Natural killer cell (primary cell): ENCODE results near the gene LPAR3. TPM values are rescaled to one million over a fixed set of nuclear protein-coding genes. Genes with fewer than 3 reads are reported as not detected.

ENCODE experiments used
- ATAC-seq, 3 donors: fragments of 150-1000 bp in 2 of 3; fragments of 200-7000 bp in 1 of 3; cut with Tn5 transposase; 1 replicate in 1 of 3; 2 replicates in 2 of 3; pipeline ENCODE4 v1.10.0; 2021; ENCODE audit warnings: mild to moderate bottlenecking in 2 of 3, moderate library complexity in 2 of 3
- DNase-seq, 2 donors: peaks; one replicate each; pipeline versions ENCODE4 v3.0.0 to v3.0.0-alpha.2; 2013 to 2021; ENCODE audit warnings: mixed read lengths in 1 of 2
- H3K27ac ChIP-seq: one replicate; pipeline ENCODE4 v1.5.1; 2013; ENCODE audit warnings: mild to moderate bottlenecking, low read length
- H3K27me3 ChIP-seq: one replicate; pipeline ENCODE4 v1.6.1; 2013; ENCODE audit warnings: low read length; ENCODE audit not compliant: control insufficient read depth, insufficient read depth
- H3K36me3 ChIP-seq: one replicate; pipeline ENCODE4 v1.6.1; 2013; ENCODE audit warnings: low read length; ENCODE audit not compliant: control insufficient read depth, insufficient read depth
- H3K4me1 ChIP-seq: one replicate; pipeline ENCODE4 v1.6.1; 2013; ENCODE audit warnings: low read length; ENCODE audit not compliant: control insufficient read depth, insufficient read depth
- H3K4me3 ChIP-seq: one replicate; pipeline ENCODE4 v1.5.1; 2013; ENCODE audit warnings: low read length
- H3K9me3 ChIP-seq: one replicate; pipeline ENCODE4 v1.6.1; 2013; ENCODE audit warnings: low read length; ENCODE audit not compliant: control insufficient read depth, insufficient read depth
- H3K27ac Mint-ChIP-seq, 2 donors: one replicate each; pipeline ENCODE4 v1.8.0; 2022; ENCODE audit warnings: mild to moderate bottlenecking in 2 of 2, mixed read lengths in 2 of 2, moderate library complexity in 1 of 2
- H3K27me3 Mint-ChIP-seq, 2 donors: one replicate each; pipeline ENCODE4 v1.8.0; 2022; ENCODE audit warnings: low read depth in 2 of 2, mixed read lengths in 2 of 2
- H3K36me3 Mint-ChIP-seq: one replicate; pipeline ENCODE4 v1.8.0; 2022; ENCODE audit warnings: mixed read lengths
- H3K4me1 Mint-ChIP-seq, 2 donors: one replicate each; pipeline ENCODE4 v1.8.0; 2022; ENCODE audit warnings: mixed read lengths in 2 of 2
- H3K4me3 Mint-ChIP-seq: one replicate; pipeline ENCODE4 v1.8.0; 2022; ENCODE audit warnings: mild to moderate bottlenecking, moderate library complexity, mixed read lengths
- H3K9me3 Mint-ChIP-seq, 2 donors: one replicate each; pipeline ENCODE4 v1.8.0; 2022; ENCODE audit warnings: mixed read lengths in 2 of 2
- WGBS: methylation state at CpG from one replicate; pipeline ENCODE4 v1.1.7; 2013; ENCODE audit warnings: missing lambda C conversion rate; ENCODE audit not compliant: insufficient coverage; 5-methylcytosine and 5-hydroxymethylcytosine counted together
- intact Hi-C: fragments of 100-400 bp; cut with micrococcal nuclease; formaldehyde crosslinking; loops from one replicate; pipeline ENCODE4 v1.14.2; 2022
- total RNA-seq, 4 donors: library from RNA; stranded (reverse); fragments of 120-200 nt in 1 of 4; gene quantifications; one replicate each; pipeline versions ENCODE4 v1.2.3 to v1.2.4, GENCODE V29; 2013 to 2022
- TF ChIP-seq, protein P1 (sequence below): fragments of 200-600 bp; IDR thresholded peaks from one replicate; pipeline ENCODE4 v1.8.0; 2022; ENCODE audit warnings: antibody characterized with exemption

The LPAR3 gene
- total RNA-seq, 3 donors from 2014 or later (not counting 1 experiment from before 2014, with no cell fraction given): 0.48 to 0.64 TPM; not detected in 1

GRCh38 chr1:84939761-84940160 is 46.8 kb upstream of the LPAR3 start:
- Mint-ChIP-seq H3K36me3 (no peaks in the 10 kb centered on the region), H3K4me1 (peaks cover 4 to 7% of the 10 kb centered on the region in 2 donors), H3K9me3 (no peaks in the 10 kb centered on the region), H3K4me3 (no peak overlapping the region), H3K27me3 (peaks cover 0 to 3% of the 10 kb centered on the region in 2 donors), H3K27ac (no peak overlapping the region)
- Histone ChIP-seq H3K27me3 (no peaks in the 10 kb centered on the region), H3K36me3 (no peaks in the 10 kb centered on the region), H3K4me3 (no peak overlapping the region), H3K9me3 (no peaks in the 10 kb centered on the region), H3K4me1 (peaks cover 5% of the 10 kb centered on the region), H3K27ac (no peak overlapping the region)
- no peak for ATAC-seq
- no peak for DNase-seq
- TF ChIP-seq, protein P1, sequence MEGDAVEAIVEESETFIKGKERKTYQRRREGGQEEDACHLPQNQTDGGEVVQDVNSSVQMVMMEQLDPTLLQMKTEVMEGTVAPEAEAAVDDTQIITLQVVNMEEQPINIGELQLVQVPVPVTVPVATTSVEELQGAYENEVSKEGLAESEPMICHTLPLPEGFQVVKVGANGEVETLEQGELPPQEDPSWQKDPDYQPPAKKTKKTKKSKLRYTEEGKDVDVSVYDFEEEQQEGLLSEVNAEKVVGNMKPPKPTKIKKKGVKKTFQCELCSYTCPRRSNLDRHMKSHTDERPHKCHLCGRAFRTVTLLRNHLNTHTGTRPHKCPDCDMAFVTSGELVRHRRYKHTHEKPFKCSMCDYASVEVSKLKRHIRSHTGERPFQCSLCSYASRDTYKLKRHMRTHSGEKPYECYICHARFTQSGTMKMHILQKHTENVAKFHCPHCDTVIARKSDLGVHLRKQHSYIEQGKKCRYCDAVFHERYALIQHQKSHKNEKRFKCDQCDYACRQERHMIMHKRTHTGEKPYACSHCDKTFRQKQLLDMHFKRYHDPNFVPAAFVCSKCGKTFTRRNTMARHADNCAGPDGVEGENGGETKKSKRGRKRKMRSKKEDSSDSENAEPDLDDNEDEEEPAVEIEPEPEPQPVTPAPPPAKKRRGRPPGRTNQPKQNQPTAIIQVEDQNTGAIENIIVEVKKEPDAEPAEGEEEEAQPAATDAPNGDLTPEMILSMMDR: no peak
- 96% methylated on average over 11 of the region's 11 CpGs for WGBS
- intact Hi-C loops: loop anchor here (10.0 kb wide), 1 partner anchor 1035 kb away; no protein-coding TSS in a partner anchor

DNA sequence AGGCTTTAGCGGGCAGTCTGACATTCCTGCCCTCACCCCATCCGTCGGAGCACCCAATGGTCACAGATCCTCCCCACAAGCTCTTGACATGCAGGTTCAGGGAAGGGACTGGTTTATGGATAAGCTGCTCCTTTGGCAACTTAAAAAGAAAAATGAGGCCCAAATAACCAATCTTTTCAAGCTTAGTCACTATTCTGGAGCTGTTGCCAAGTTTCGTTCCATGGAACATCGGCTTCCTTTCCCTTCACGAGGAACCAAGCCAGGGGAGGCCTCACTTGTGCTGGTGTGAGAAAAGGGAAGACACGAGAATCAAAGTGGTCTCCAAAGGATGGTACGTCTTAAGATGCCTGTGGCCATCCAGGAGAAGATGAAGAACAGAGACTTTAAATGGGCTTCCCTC is 46.1 kb upstream of the LPAR3 start:
- TF ChIP-seq, protein P1: no peak

GRCh38 chr1:84936116-84936810 is 43.3 kb upstream of the LPAR3 start:
- H3K27ac Mint-ChIP-seq: no peak overlapping the region
- DNase-seq (peak in 1 of 2 donors; percentile 83), ATAC-seq (peak; percentile 78 to 86 (median 84))
- peaks cover 0 to 2% of the 10 kb centered on the region in 2 donors for H3K27me3 Mint-ChIP-seq
- H3K36me3 ChIP-seq: no peaks in the 10 kb centered on the region
- H3K4me1 ChIP-seq: peaks cover 3% of the 10 kb centered on the region
- H3K4me3 Mint-ChIP-seq: no peak overlapping the region
- H3K36me3 Mint-ChIP-seq: no peaks in the 10 kb centered on the region
- no peaks in the 10 kb centered on the region for H3K9me3 ChIP-seq
- 11% methylated on average over 5 of the region's 5 CpGs for WGBS
- no peaks in the 10 kb centered on the region for H3K4me1 Mint-ChIP-seq
- TF ChIP-seq, protein P1: peak; percentile 95
- H3K27me3 ChIP-seq: no peaks in the 10 kb centered on the region
- H3K9me3 Mint-ChIP-seq: no peaks in the 10 kb centered on the region
- intact Hi-C loops: loop anchor here (10.0 kb wide), 1 partner anchor 1031 kb away; no protein-coding TSS in a partner anchor
- H3K4me3 ChIP-seq: no peak overlapping the region
- H3K27ac ChIP-seq: no peak overlapping the region

More for the DNA sequence above, 46.1 kb upstream of the LPAR3 start:
- Mint-ChIP-seq H3K27ac (no peak overlapping the region), H3K4me3 (no peak overlapping the region), H3K4me1 (peaks cover 0 to 1% of the 10 kb centered on the region in 2 donors), H3K9me3 (no peaks in the 10 kb centered on the region), H3K36me3 (no peaks in the 10 kb centered on the region), H3K27me3 (peaks cover 0 to 3% of the 10 kb centered on the region in 2 donors)
- intact Hi-C loops: loop anchor here (10.0 kb wide), 1 partner anchor 1034 kb away; no protein-coding TSS in a partner anchor
- Histone ChIP-seq H3K27me3 (no peaks in the 10 kb centered on the region), H3K4me3 (no peak overlapping the region), H3K9me3 (no peaks in the 10 kb centered on the region), H3K4me1 (peaks cover 3% of the 10 kb centered on the region), H3K27ac (no peak overlapping the region), H3K36me3 (no peaks in the 10 kb centered on the region)
- DNase-seq (no peak), ATAC-seq (no peak)
- 77% methylated on average over 8 of the region's 8 CpGs for WGBS
